A549 (cell line): ENCODE data around the gene XYLT1.

ENCODE experiments used
- CHD2 ChIP-seq: fragments of 150-350 bp; IDR thresholded peaks from 2 replicates; pipeline ENCODE4 v1.6.1; 2014; ENCODE audit warnings: low read length; ENCODE audit not compliant: partially characterized antibody
- CTCF ChIP-seq: fragments of >200 bp; sonication (Bioruptor Twin); formaldehyde crosslinking; IDR thresholded peaks from 3 replicates; pipeline ENCODE4 v1.5.1; 2016
- FOSB ChIP-seq: fragments of 250-450 bp; sonication (Bioruptor Pico); IDR thresholded peaks from 2 replicates; pipeline ENCODE4 v1.5.0; 2020; ENCODE audit warnings: mild to moderate bottlenecking, moderate library complexity
- FOSL2 ChIP-seq, 2 experiments: fragments of 450-650 bp in 1 of 2; fragments of >200 bp in 1 of 2; sonication (Bioruptor Twin) in 1 of 2; formaldehyde crosslinking; IDR thresholded peaks; 2 replicates each; pipeline versions ENCODE4 v1.5.0 to v1.6.1; 2016 to 2020; ENCODE audit warnings: mild to moderate bottlenecking in 1 of 2, moderate library complexity in 1 of 2
- KDM1A ChIP-seq: fragments of 200-600 bp; sonication (generic); IDR thresholded peaks from 2 replicates; pipeline ENCODE4 v1.6.1; 2016; ENCODE audit warnings: low read depth, mild to moderate bottlenecking
- NR3C1 ChIP-seq: fragments of >200 bp; sonication (Bioruptor Twin); formaldehyde crosslinking; IDR thresholded peaks from 3 replicates; pipeline ENCODE4 v1.6.1; 2017
- PHF8 ChIP-seq: fragments of 200-600 bp; sonication (generic); IDR thresholded peaks from 2 replicates; pipeline ENCODE4 v1.6.1; 2016; ENCODE audit warnings: low read depth, mild to moderate bottlenecking, antibody characterized with exemption, moderate library complexity, borderline replicate concordance
- POLR2A ChIP-seq: IDR thresholded peaks from 2 replicates; pipeline ENCODE4 v1.6.1; 2012; ENCODE audit warnings: mild to moderate bottlenecking, low read length
- RAD21 ChIP-seq, 2 experiments: fragments of >200 bp in 1 of 2; sonication (Bioruptor Twin) in 1 of 2; formaldehyde crosslinking in 1 of 2; IDR thresholded peaks in 1 of 2; conservative IDR thresholded peaks in 1 of 2; 2 replicates in 1 of 2; 3 replicates in 1 of 2; pipeline ENCODE4 v1.6.1; 2012 to 2018; ENCODE audit warnings: inconsistent platforms in 1 of 2
- RCOR1 ChIP-seq: fragments of 150-350 bp; IDR thresholded peaks from 2 replicates; pipeline ENCODE4 v1.6.1; 2014; ENCODE audit warnings: antibody characterized with exemption, low read length, low read depth
- SREBF2 ChIP-seq: fragments of 450-650 bp; IDR thresholded peaks from 2 replicates; pipeline ENCODE4 v1.6.1; 2014; ENCODE audit warnings: mild to moderate bottlenecking, moderate library complexity
- USF2 ChIP-seq: fragments of 450-650 bp; IDR thresholded peaks from 2 replicates; pipeline ENCODE4 v1.6.1; 2014; ENCODE audit warnings: antibody characterized with exemption

DNA sequence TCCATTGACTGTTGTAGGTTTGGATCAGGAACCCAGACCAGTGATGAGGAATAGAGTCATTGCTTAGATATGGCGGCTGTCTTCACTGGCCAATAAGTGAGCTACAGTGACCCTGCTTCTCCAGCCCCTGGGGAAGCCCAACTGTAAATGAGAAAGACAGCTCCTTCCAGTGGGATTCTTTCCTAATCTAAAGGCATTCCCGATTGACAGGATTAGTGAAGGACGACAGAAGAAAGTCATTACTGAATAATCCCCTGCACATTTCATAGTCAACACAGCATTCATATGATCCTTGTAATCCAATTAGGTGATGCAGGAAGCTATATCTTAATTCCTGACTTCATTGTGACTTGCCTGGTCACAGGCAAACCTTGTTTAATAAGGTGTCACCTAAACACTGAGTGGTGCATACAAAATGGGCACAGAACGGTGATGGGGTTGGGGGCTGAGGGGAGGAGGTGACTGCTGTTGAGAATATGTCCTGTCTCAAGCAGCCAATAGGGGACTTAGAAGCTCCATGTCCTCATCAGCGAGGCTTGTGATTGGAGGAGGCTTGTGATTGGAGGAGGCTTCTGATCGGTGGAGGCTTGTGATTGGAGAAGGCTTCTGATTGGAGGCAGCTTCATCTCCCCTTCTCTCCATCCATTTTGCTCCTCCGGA is 242.6 kb downstream of the XYLT1 start:
- TF ChIP-seq PHF8 (no peak), RCOR1 (no peak), USF2 (no peak), FOSB (no peak), KDM1A (no peak), FOSL2 (IDR thresholded peaks at IDR 0.05) (no peak), FOSL2 (CRISPR knock-in tag; IDR thresholded peaks at IDR 0.05) (no peak), NR3C1 (no peak), CTCF (no peak), RAD21 (conservative IDR thresholded peaks at IDR 0.05 in 1 of 2, IDR thresholded peaks at IDR 0.05 in 1 of 2) (no peak), CHD2 (no peak), POLR2A (no peak), SREBF2 (no peak)
